ENCODE measurements around the gene GOLGA8N.
"Not testable (repeated sequence)": the region's sequence is repeated elsewhere in the genome, so short reads cannot be mapped to it uniquely, and the experiment has no call there.

Gene GOLGA8N

GRCh38 chr15:32593151-32593550 lies at the start of gene GOLGA8N:
Gene GOLGA8N, plus strand, starts transcription at chr15:32593456.
- not testable (repeated sequence) for H3K4me3 ChIP-seq (ENCODE audit: low read depth, low read length); H3K27me3 ChIP-seq (ENCODE audit: control insufficient read depth, insufficient read depth, low read length); H3K4me2 ChIP-seq (ENCODE audit: low read length); H2AFZ ChIP-seq; H3K27ac ChIP-seq; H3K9ac ChIP-seq; H3K79me2 ChIP-seq; H3K4me1 ChIP-seq; H3K9me3 ChIP-seq (ENCODE audit: control insufficient read depth, low read length); H3K36me3 ChIP-seq (ENCODE audit: control insufficient read depth, insufficient read depth, low read length)

- not testable (repeated sequence) for H3K4me2 ChIP-seq (ENCODE audit: low read length); H3K79me2 ChIP-seq; H3K36me3 ChIP-seq (ENCODE audit: control insufficient read depth, insufficient read depth, low read length); H3K27ac ChIP-seq; H3K4me1 ChIP-seq; H2AFZ ChIP-seq; H3K27me3 ChIP-seq (ENCODE audit: control insufficient read depth, insufficient read depth, low read length); H3K9ac ChIP-seq; H3K9me3 ChIP-seq (ENCODE audit: control insufficient read depth, low read length); H3K4me3 ChIP-seq (ENCODE audit: low read depth, low read length)
Observed at GRCh38 chr15:32543456-32543855, 49.8 kb upstream of the GOLGA8N start.

GRCh38 chr15:32545129-32545528 lies 48.1 kb upstream of the GOLGA8N start:
- not testable (repeated sequence) for H3K4me2 ChIP-seq (ENCODE audit: low read length); H3K27ac ChIP-seq; H3K9me3 ChIP-seq (ENCODE audit: control insufficient read depth, low read length); H3K79me2 ChIP-seq; H3K27me3 ChIP-seq (ENCODE audit: control insufficient read depth, insufficient read depth, low read length); H2AFZ ChIP-seq; H3K4me1 ChIP-seq; H3K4me3 ChIP-seq (ENCODE audit: low read depth, low read length); H3K36me3 ChIP-seq (ENCODE audit: control insufficient read depth, insufficient read depth, low read length); H3K9ac ChIP-seq

- not testable (repeated sequence) for H3K4me3 ChIP-seq (ENCODE audit: low read depth, low read length); H3K27ac ChIP-seq; H3K36me3 ChIP-seq (ENCODE audit: control insufficient read depth, insufficient read depth, low read length); H2AFZ ChIP-seq; H3K79me2 ChIP-seq; H3K4me2 ChIP-seq (ENCODE audit: low read length); H3K9ac ChIP-seq; H3K9me3 ChIP-seq (ENCODE audit: control insufficient read depth, low read length); H3K27me3 ChIP-seq (ENCODE audit: control insufficient read depth, insufficient read depth, low read length); H3K4me1 ChIP-seq
Observed at GRCh38 chr15:32554587-32554986, 38.7 kb upstream of the GOLGA8N start.

GRCh38 chr15:32562198-32562597 lies 31.1 kb upstream of the GOLGA8N start:
- not testable (repeated sequence) for H3K27me3 ChIP-seq (ENCODE audit: control insufficient read depth, insufficient read depth, low read length)

GRCh38 chr15:32568988-32569387 lies 24.3 kb upstream of the GOLGA8N start:
- H3K4me3 ChIP-seq (ENCODE audit: low read depth, low read length); H3K4me1 ChIP-seq; H3K4me2 ChIP-seq (ENCODE audit: low read length); H3K9ac ChIP-seq; H3K9me3 ChIP-seq (ENCODE audit: control insufficient read depth, low read length); H3K27ac ChIP-seq; H3K36me3 ChIP-seq (ENCODE audit: control insufficient read depth, insufficient read depth, low read length); H2AFZ ChIP-seq; H3K79me2 ChIP-seq; H3K27me3 ChIP-seq (ENCODE audit: control insufficient read depth, insufficient read depth, low read length): not testable (repeated sequence)

More at GRCh38 chr15:32562198-32562597, 31.1 kb upstream of the GOLGA8N start:
- H2AFZ ChIP-seq; H3K4me1 ChIP-seq; H3K9me3 ChIP-seq (ENCODE audit: control insufficient read depth, low read length); H3K9ac ChIP-seq; H3K36me3 ChIP-seq (ENCODE audit: control insufficient read depth, insufficient read depth, low read length); H3K79me2 ChIP-seq; H3K4me3 ChIP-seq (ENCODE audit: low read depth, low read length); H3K4me2 ChIP-seq (ENCODE audit: low read length); H3K27ac ChIP-seq: not testable (repeated sequence)

GRCh38 chr15:32578482-32578881 lies 14.8 kb upstream of the GOLGA8N start:
- not testable (repeated sequence) for H3K79me2 ChIP-seq; H3K36me3 ChIP-seq (ENCODE audit: control insufficient read depth, insufficient read depth, low read length); H3K4me3 ChIP-seq (ENCODE audit: low read depth, low read length); H3K9ac ChIP-seq; H3K9me3 ChIP-seq (ENCODE audit: control insufficient read depth, low read length); H3K4me2 ChIP-seq (ENCODE audit: low read length); H3K27ac ChIP-seq; H3K4me1 ChIP-seq; H2AFZ ChIP-seq; H3K27me3 ChIP-seq (ENCODE audit: control insufficient read depth, insufficient read depth, low read length)

GRCh38 chr15:32585844-32586243 lies 7.4 kb upstream of the GOLGA8N start:
- not testable (repeated sequence) for H3K79me2 ChIP-seq; H3K27me3 ChIP-seq (ENCODE audit: control insufficient read depth, insufficient read depth, low read length); H3K4me2 ChIP-seq (ENCODE audit: low read length); H3K27ac ChIP-seq; H2AFZ ChIP-seq; H3K4me3 ChIP-seq (ENCODE audit: low read depth, low read length); H3K36me3 ChIP-seq (ENCODE audit: control insufficient read depth, insufficient read depth, low read length); H3K9ac ChIP-seq; H3K9me3 ChIP-seq (ENCODE audit: control insufficient read depth, low read length); H3K4me1 ChIP-seq

- not testable (repeated sequence) for H3K9ac ChIP-seq; H3K9me3 ChIP-seq (ENCODE audit: control insufficient read depth, low read length); H3K4me2 ChIP-seq (ENCODE audit: low read length); H3K27me3 ChIP-seq (ENCODE audit: control insufficient read depth, insufficient read depth, low read length); H3K36me3 ChIP-seq (ENCODE audit: control insufficient read depth, insufficient read depth, low read length); H3K4me3 ChIP-seq (ENCODE audit: low read depth, low read length); H3K79me2 ChIP-seq; H3K4me1 ChIP-seq; H3K27ac ChIP-seq; H2AFZ ChIP-seq
Observed at GRCh38 chr15:32609518-32609917, 16.3 kb downstream of the GOLGA8N start.

- H3K36me3 ChIP-seq (ENCODE audit: control insufficient read depth, insufficient read depth, low read length); H3K9ac ChIP-seq; H3K9me3 ChIP-seq (ENCODE audit: control insufficient read depth, low read length); H3K4me1 ChIP-seq; H3K27ac ChIP-seq; H3K27me3 ChIP-seq (ENCODE audit: control insufficient read depth, insufficient read depth, low read length); H3K4me2 ChIP-seq (ENCODE audit: low read length); H3K4me3 ChIP-seq (ENCODE audit: low read depth, low read length); H2AFZ ChIP-seq; H3K79me2 ChIP-seq: not testable (repeated sequence)
Observed at GRCh38 chr15:32610719-32611118, 17.5 kb downstream of the GOLGA8N start.

- Histone ChIP-seq H2AFZ (peak overlapping the region; percentile 74), H3K27ac (peak overlapping the region; percentile 89), H3K4me3 (ENCODE audit: low read depth, low read length) (peak overlapping the region; percentile 59)
- H3K4me1 ChIP-seq; H3K27me3 ChIP-seq (ENCODE audit: control insufficient read depth, insufficient read depth, low read length); H3K36me3 ChIP-seq (ENCODE audit: control insufficient read depth, insufficient read depth, low read length); H3K4me2 ChIP-seq (ENCODE audit: low read length); H3K79me2 ChIP-seq; H3K9me3 ChIP-seq (ENCODE audit: control insufficient read depth, low read length); H3K9ac ChIP-seq: not testable (repeated sequence)
Observed at GRCh38 chr15:32614712-32615050, 21.4 kb downstream of the GOLGA8N start.

All from parathyroid adenoma (tissue), 2 donors.